Right lobe of liver (tissue), 6 donors: ENCODE data around the gene IL1F10. TPM values are rescaled to one million over a fixed set of nuclear protein-coding genes. Genes with fewer than 3 reads are reported as not detected.

Experiments
- ATAC-seq, 4 donors: fragments of 200-7000 bp; cut with Tn5 transposase; one replicate each; pipeline ENCODE4 v1.9.1; 2020; ENCODE audit warnings: mild to moderate bottlenecking in 4 of 4, moderate library complexity in 4 of 4
- DNase-seq, 3 donors: peaks; one replicate each; pipeline ENCODE4 v3.0.0-alpha.2; 2020
- H3K27ac ChIP-seq, 3 donors: fragments of 200-600 bp; one replicate each; pipeline ENCODE4 v1.8.0; 2022
- H3K27me3 ChIP-seq, 2 donors: fragments of 200-600 bp; one replicate each; pipeline ENCODE4 v1.8.0; 2022
- H3K36me3 ChIP-seq, 4 donors: fragments of 200-600 bp; sonication (generic) in 1 of 4; one replicate each; pipeline versions ENCODE4 v1.5.1 to v1.8.0; 2017 to 2022; ENCODE audit warnings: control low read depth in 1 of 4
- H3K4me1 ChIP-seq, 4 donors: fragments of 200-600 bp; sonication (generic) in 1 of 4; one replicate each; pipeline versions ENCODE4 v1.5.1 to v1.8.0; 2017 to 2022; ENCODE audit warnings: control low read depth in 1 of 4
- H3K4me3 ChIP-seq, 3 donors: fragments of 200-600 bp; one replicate each; pipeline ENCODE4 v1.8.0; 2022
- H3K9me3 ChIP-seq, 4 donors: fragments of 200-600 bp; sonication (generic) in 1 of 4; one replicate each; pipeline versions ENCODE4 v1.5.1 to v1.8.0; 2017 to 2022; ENCODE audit warnings: control low read depth in 1 of 4
- CTCF ChIP-seq, 4 donors: fragments of 200-600 bp in 3 of 4; fragments of 450-650 bp in 1 of 4; IDR thresholded peaks; one replicate each; pipeline versions ENCODE4 v1.5.1 to v1.8.0; 2016 to 2022; ENCODE audit warnings: antibody characterized with exemption in 4 of 4, mild to moderate bottlenecking in 2 of 4
- POLR2A ChIP-seq: fragments of 450-650 bp; IDR thresholded peaks from one replicate; pipeline ENCODE4 v1.6.1; 2017; ENCODE audit warnings: antibody characterized with exemption, mild to moderate bottlenecking
- WGBS: methylation state at CpG from one replicate; pipeline ENCODE4 v1.1.6; 2018; ENCODE audit warnings: low coverage, low lambda C conversion rate; ENCODE audit not compliant: insufficient coverage; ENCODE audit errors: missing lambda C conversion rate; 5-methylcytosine and 5-hydroxymethylcytosine counted together
- intact Hi-C, 2 donors: fragments of 100-400 bp; cut with DNase I; formaldehyde crosslinking; loops; one replicate each; pipeline versions ENCODE4 v1.11.2 to v1.14.1; 2022
- total RNA-seq, 6 experiments: library from RNA; depleted of rRNA in 2 of 6; stranded (reverse); fragments of >200 nt in 2 of 6; fragmentation: NEBNext Ultra II Directional in 3 of 6; extraction: Animal tissue kit (Norgen Biotek cat#: 25700) in 3 of 6; gene quantifications; one replicate each; pipeline versions ENCODE4 v1.1.0 to v1.2.4, GENCODE V29; 2016 to 2023
- donor health status: DM: no; HTN: yes; CAD: no.
- donor health status: DM: no; HTN: no; CAD: no.
- donor health status: DM: no; HTN: no; CAD: no.
- donor health status: DM: no; HTN: yes; CAD: no.
- donor health status: DM: no; HTN: yes; CAD: no.

Gene IL1F10
- total RNA-seq, 6 experiments from 2014 or later: not detected

- ATAC-seq (no peak), DNase-seq (no peak)
- Histone ChIP-seq H3K4me1 (peaks cover 0 to 5% (median 0%) of the 10 kb centered on the region in 4 donors), H3K4me3 (no peak overlapping the region), H3K27me3 (no peaks in the 10 kb centered on the region), H3K36me3 (no peaks in the 10 kb centered on the region), H3K9me3 (no peaks in the 10 kb centered on the region), H3K27ac (no peak overlapping the region)
- intact Hi-C loops: no loop called here
- TF ChIP-seq CTCF (IDR thresholded peaks at IDR 0.05) (no peak), POLR2A (no peak)
- 57% methylated on average over 6 of the region's 6 CpGs for WGBS
Measured at GRCh38 chr2:113112871-113113270, 45.1 kb downstream of the IL1F10 start.

- H3K27me3 ChIP-seq: no peaks in the 10 kb centered on the region
- DNase-seq (no peak), ATAC-seq (no peak)
- no peak overlapping the region for H3K27ac ChIP-seq
- intact Hi-C loops: no loop called here
- 70% methylated on average over 3 of the region's 3 CpGs for WGBS
- no peak overlapping the region for H3K4me3 ChIP-seq
- H3K36me3 ChIP-seq: no peaks in the 10 kb centered on the region
- no peak for TF ChIP-seq CTCF (IDR thresholded peaks at IDR 0.05)
- TF ChIP-seq POLR2A: no peak
- H3K4me1 ChIP-seq: peaks cover 0 to 5% (median 0%) of the 10 kb centered on the region in 4 donors
- no peaks in the 10 kb centered on the region for H3K9me3 ChIP-seq
Measured at GRCh38 chr2:113113807-113114206, 46.0 kb downstream of the IL1F10 start.

GRCh38 chr2:113114224-113114945, 46.6 kb downstream of the IL1F10 start:
- TF ChIP-seq CTCF (IDR thresholded peaks at IDR 0.05): no peak
- no peak for TF ChIP-seq POLR2A
- no peak for ATAC-seq
- no peaks in the 10 kb centered on the region for H3K27me3 ChIP-seq

GRCh38 chr2:113114996-113115395, 47.2 kb downstream of the IL1F10 start:
- H3K36me3 ChIP-seq: no peaks in the 10 kb centered on the region
- no peaks in the 10 kb centered on the region for H3K27me3 ChIP-seq
- no peak overlapping the region for H3K27ac ChIP-seq
- WGBS: 66% methylated on average over 3 of the region's 4 CpGs
- intact Hi-C loops: no loop called here
- ATAC-seq (no peak), DNase-seq (no peak)
- TF ChIP-seq CTCF (IDR thresholded peaks at IDR 0.05): no peak
- no peak for TF ChIP-seq POLR2A
- no peak overlapping the region for H3K4me3 ChIP-seq
- H3K9me3 ChIP-seq: no peaks in the 10 kb centered on the region
- peaks cover 0 to 5% (median 0%) of the 10 kb centered on the region in 4 donors for H3K4me1 ChIP-seq

More at GRCh38 chr2:113114224-113114945, 46.6 kb downstream of the IL1F10 start:
- H3K4me3 ChIP-seq: no peak overlapping the region
- 65% methylated on average over 6 of the region's 6 CpGs for WGBS
- no peak for DNase-seq
- H3K9me3 ChIP-seq: no peaks in the 10 kb centered on the region
- H3K36me3 ChIP-seq: no peaks in the 10 kb centered on the region
- H3K4me1 ChIP-seq: peaks cover 0 to 5% (median 0%) of the 10 kb centered on the region in 4 donors
- no peak overlapping the region for H3K27ac ChIP-seq
- intact Hi-C loops: no loop called here
